A673 (cell line): ENCODE measurements around the gene SAMD11.

Experiments used
- EZH2 ChIP-seq: fragments of 200-600 bp; sonication (generic); IDR thresholded peaks from 2 replicates; pipeline ENCODE4 v1.6.1; 2017; ENCODE audit warnings: borderline replicate concordance, low read depth, mild to moderate bottlenecking, mixed read lengths, antibody characterized with exemption, low read length; ENCODE audit not compliant: poor library complexity, severe bottlenecking
- TF ChIP-seq, protein P1 (sequence below): fragments of 300-800, 200-600 bp; sonication (generic); conservative IDR thresholded peaks from 2 replicates; pipeline ENCODE4 v1.5.1; 2017; ENCODE audit warnings: low read depth, mild to moderate bottlenecking, antibody characterized with exemption, low read length, moderate library complexity, mixed read lengths

DNA sequence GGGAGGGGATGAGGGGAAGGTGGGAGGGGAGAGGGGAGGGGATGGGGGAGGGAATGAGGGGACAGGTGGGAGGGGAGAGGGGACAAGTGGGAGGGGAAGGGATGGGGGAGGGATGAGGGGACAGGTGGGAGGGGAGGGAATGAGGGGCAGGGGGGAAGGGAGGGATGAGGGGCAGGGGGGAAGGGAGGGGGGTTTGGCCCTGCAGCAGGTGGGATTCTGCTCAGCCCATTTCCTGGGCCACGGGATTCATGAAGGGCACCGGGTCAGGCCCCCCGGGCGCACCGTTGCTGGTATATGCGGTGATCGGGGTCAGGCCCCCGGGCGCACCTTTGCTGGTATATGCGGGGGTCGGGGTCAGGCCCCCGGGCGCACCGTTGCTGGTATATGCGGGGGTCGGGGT lies 15.1 kb upstream of the SAMD11 start:
- TF ChIP-seq, protein P1, sequence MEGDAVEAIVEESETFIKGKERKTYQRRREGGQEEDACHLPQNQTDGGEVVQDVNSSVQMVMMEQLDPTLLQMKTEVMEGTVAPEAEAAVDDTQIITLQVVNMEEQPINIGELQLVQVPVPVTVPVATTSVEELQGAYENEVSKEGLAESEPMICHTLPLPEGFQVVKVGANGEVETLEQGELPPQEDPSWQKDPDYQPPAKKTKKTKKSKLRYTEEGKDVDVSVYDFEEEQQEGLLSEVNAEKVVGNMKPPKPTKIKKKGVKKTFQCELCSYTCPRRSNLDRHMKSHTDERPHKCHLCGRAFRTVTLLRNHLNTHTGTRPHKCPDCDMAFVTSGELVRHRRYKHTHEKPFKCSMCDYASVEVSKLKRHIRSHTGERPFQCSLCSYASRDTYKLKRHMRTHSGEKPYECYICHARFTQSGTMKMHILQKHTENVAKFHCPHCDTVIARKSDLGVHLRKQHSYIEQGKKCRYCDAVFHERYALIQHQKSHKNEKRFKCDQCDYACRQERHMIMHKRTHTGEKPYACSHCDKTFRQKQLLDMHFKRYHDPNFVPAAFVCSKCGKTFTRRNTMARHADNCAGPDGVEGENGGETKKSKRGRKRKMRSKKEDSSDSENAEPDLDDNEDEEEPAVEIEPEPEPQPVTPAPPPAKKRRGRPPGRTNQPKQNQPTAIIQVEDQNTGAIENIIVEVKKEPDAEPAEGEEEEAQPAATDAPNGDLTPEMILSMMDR: no peak
- no peak for TF ChIP-seq EZH2
